Osteocyte (in vitro differentiated cells): ENCODE data around the gene UROS. TPM values are rescaled to one million over a fixed set of nuclear protein-coding genes. Genes with fewer than 3 reads are reported as not detected.

Source experiments
- DNase-seq: peaks from one replicate; pipeline ENCODE4 v3.0.0; 2021; ENCODE audit warnings: mixed read lengths; ENCODE audit not compliant: unreplicated experiment; ENCODE audit errors: extremely low spot score
- H3K27ac Mint-ChIP-seq: one replicate; pipeline ENCODE4 v1.8.0; 2021; ENCODE audit warnings: mild to moderate bottlenecking, mixed read lengths; ENCODE audit not compliant: unreplicated experiment
- H3K27me3 Mint-ChIP-seq: one replicate; pipeline ENCODE4 v1.8.0; 2021; ENCODE audit warnings: mixed read lengths; ENCODE audit not compliant: unreplicated experiment
- H3K36me3 Mint-ChIP-seq: one replicate; pipeline ENCODE4 v1.8.0; 2021; ENCODE audit warnings: mixed read lengths; ENCODE audit not compliant: unreplicated experiment
- H3K4me1 Mint-ChIP-seq: one replicate; pipeline ENCODE4 v1.8.0; 2021; ENCODE audit warnings: mixed read lengths; ENCODE audit not compliant: unreplicated experiment
- H3K4me3 Mint-ChIP-seq: one replicate; pipeline ENCODE4 v1.8.0; 2021; ENCODE audit warnings: mild to moderate bottlenecking, moderate library complexity, mixed read lengths; ENCODE audit not compliant: unreplicated experiment
- H3K9me3 Mint-ChIP-seq: one replicate; pipeline ENCODE4 v1.8.0; 2021; ENCODE audit warnings: mixed read lengths; ENCODE audit not compliant: unreplicated experiment
- total RNA-seq: library from RNA; stranded (reverse); gene quantifications from 2 replicates; pipeline ENCODE4 v1.2.1, GENCODE V29; 2021
- TF ChIP-seq, protein P1 (sequence below): fragments of 200-600 bp; sonication (generic); IDR thresholded peaks from 2 replicates; pipeline ENCODE4 v1.5.0; 2021; ENCODE audit warnings: antibody characterized with exemption, mild to moderate bottlenecking, moderate library complexity

Gene UROS
- total RNA-seq, 1 donor from 2014 or later: 68.0 TPM

DNA sequence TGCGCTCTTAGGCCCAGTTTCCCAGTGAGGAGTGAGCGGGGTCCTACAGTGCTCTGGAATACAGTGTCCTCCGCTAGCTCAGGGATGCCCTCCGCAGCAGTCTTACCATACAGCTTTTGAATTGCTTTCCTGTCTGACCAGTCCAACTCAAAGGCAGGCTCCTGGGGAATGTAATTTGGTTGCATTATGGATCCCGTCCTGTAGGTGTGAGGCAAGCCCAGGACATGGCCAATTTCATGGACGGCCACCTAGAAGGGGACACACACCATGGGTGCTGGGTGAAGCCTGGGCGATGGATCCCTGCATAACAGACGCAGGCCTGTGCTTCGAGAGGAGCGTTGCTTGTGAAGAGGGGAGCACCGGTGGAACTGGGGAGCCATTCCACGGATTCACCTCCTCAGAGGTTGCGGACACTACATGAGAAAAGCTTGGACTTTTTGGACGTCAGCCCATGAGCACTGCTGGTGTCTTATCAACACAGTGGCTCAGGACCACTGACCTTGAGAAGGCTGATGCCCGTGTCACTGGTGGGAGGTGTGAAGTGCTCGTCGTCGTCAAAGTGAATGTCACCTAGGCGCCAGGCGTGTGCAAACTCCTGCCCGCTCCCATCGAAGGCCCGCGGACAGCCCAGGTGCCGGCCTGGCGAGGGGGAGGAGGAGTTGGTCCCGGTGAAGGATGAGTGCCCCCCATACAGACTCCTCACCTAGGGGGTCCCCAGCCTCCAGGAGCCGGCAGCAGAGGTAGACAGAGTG lies 50.8 kb downstream of the UROS start:
- TF ChIP-seq, protein P1, sequence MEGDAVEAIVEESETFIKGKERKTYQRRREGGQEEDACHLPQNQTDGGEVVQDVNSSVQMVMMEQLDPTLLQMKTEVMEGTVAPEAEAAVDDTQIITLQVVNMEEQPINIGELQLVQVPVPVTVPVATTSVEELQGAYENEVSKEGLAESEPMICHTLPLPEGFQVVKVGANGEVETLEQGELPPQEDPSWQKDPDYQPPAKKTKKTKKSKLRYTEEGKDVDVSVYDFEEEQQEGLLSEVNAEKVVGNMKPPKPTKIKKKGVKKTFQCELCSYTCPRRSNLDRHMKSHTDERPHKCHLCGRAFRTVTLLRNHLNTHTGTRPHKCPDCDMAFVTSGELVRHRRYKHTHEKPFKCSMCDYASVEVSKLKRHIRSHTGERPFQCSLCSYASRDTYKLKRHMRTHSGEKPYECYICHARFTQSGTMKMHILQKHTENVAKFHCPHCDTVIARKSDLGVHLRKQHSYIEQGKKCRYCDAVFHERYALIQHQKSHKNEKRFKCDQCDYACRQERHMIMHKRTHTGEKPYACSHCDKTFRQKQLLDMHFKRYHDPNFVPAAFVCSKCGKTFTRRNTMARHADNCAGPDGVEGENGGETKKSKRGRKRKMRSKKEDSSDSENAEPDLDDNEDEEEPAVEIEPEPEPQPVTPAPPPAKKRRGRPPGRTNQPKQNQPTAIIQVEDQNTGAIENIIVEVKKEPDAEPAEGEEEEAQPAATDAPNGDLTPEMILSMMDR: no peak
- no peaks in the 10 kb centered on the region for H3K9me3 Mint-ChIP-seq
- DNase-seq: no peak
- peaks cover 4% of the 10 kb centered on the region for H3K36me3 Mint-ChIP-seq
- H3K4me1 Mint-ChIP-seq: no peaks in the 10 kb centered on the region
- H3K4me3 Mint-ChIP-seq: no peak overlapping the region
- H3K27me3 Mint-ChIP-seq: no peaks in the 10 kb centered on the region
- H3K27ac Mint-ChIP-seq: no peak overlapping the region

DNA sequence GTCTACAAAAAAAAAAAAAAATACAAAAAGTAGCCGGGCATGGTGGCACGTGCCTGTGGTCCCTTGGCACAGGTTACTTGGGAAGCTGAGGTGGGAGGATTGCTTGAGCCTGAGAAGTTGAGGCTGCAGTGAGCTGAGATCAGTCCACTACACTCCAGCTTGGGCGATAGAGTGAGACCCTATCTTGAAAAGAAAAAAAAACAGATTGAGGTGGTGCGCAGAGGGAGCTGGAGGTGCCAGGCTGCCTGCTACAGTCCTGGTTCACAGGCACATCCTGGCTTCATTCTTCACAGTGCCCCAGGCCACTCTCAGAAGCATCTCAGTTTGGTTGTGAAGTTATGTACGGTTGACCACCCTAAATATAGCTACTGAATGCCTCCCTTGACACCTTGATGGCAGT lies 52.2 kb downstream of the UROS start:
- Mint-ChIP-seq H3K36me3 (peaks cover 12% of the 10 kb centered on the region), H3K9me3 (no peaks in the 10 kb centered on the region), H3K27ac (no peak overlapping the region), H3K4me3 (no peak overlapping the region), H3K4me1 (no peaks in the 10 kb centered on the region), H3K27me3 (no peaks in the 10 kb centered on the region)
- TF ChIP-seq, protein P1: no peak
- no peak for DNase-seq

DNA sequence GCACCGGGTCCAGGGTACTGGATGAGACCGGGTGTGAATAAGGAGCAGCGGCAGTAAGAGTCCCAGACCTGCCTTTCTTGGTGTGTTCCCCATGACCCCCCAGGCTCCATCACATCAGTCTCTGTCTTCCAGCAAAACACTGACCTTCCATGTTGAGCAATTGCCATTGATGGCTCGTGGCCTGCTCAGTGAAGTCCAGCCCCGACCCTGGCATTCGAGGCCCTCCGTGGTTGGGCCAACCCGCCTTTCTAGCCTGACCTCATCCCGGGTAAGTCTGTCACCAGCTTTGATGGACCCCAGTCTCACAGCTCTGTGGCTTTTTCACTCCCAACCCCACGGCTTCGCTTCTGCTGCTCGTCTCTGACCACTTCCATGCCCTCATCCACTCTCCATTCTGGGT lies 53.9 kb downstream of the UROS start:
- DNase-seq: no peak
- H3K27me3 Mint-ChIP-seq: no peaks in the 10 kb centered on the region
- H3K36me3 Mint-ChIP-seq: peaks cover 25% of the 10 kb centered on the region
- H3K4me3 Mint-ChIP-seq: no peak overlapping the region
- H3K4me1 Mint-ChIP-seq: no peaks in the 10 kb centered on the region
- TF ChIP-seq, protein P1: no peak
- no peak overlapping the region for H3K27ac Mint-ChIP-seq
- no peaks in the 10 kb centered on the region for H3K9me3 Mint-ChIP-seq

DNA sequence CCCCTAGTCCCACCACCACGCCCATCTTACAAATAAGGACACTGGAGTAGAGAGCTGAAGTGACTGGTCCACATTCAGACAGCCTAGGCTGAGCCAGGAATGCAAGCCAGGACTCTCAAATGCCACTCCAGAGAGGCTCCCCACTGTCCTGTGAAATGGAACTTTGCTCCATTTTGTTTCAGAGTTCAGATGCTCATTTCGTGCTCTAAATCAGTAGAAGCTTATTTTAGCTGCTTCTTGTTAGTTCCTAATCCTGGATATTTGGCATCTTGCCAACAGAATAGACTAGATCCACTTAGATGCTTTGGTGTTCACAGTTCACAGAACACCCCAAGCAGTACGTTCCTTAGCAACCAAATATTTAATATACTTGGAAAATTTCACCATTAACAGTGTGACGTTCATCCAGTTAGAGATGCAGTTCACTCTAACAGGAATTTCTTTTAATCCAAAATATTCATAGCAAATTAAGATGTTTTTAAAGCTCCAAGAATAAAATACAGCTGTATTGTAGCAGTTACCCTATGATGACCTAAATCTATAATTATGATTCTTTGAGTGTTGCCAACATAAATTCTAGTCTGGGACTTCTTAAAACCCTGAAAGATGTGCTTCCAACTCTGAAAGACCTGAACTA lies 54.7 kb downstream of the UROS start:
- DNase-seq: no peak
- Mint-ChIP-seq H3K27ac (no peak overlapping the region), H3K4me3 (no peak overlapping the region), H3K9me3 (no peaks in the 10 kb centered on the region), H3K4me1 (no peaks in the 10 kb centered on the region), H3K36me3 (peaks cover 31% of the 10 kb centered on the region), H3K27me3 (no peaks in the 10 kb centered on the region)
- TF ChIP-seq, protein P1: no peak

DNA sequence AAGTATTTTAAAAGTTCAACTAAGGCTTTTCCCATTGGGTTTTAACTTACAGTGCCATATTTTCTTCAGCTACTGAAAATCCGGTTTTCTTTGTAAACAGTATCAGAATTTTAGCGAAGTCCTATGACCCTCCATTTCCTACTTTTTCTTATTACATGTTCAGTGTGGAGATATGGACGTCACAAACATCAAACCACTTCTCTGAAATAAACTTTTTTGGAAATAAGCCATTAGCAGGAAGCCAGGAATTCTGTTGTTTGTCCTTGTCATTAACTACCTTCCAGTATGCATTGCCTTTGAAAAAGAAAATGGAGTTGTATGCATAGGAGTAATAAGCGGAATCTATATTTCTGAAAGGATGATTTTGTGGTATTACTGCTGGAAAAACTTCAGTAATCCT lies 56.5 kb downstream of the UROS start:
- Mint-ChIP-seq H3K4me1 (no peaks in the 10 kb centered on the region), H3K27ac (no peak overlapping the region), H3K36me3 (peaks cover 38% of the 10 kb centered on the region), H3K27me3 (no peaks in the 10 kb centered on the region), H3K4me3 (no peak overlapping the region), H3K9me3 (no peaks in the 10 kb centered on the region)
- no peak for DNase-seq
- TF ChIP-seq, protein P1: no peak
